Stimulated activated CD8-positive, alpha-beta memory T cell treated with anti-CD3 and anti-CD28 coated beads, Interleukin-15, amount 100 ng/mL, for 4 hours (primary cell): ENCODE results near the gene TMPRSS3.

Experiments used
- DNase-seq, 2 donors: peaks; one replicate each; pipeline ENCODE4 v3.0.0-alpha.2; 2020; ENCODE audit warnings: low read depth in 2 of 2

The TMPRSS3 gene

GRCh38 chr21:42350927-42351426 is 44.9 kb downstream of the TMPRSS3 start, which contains the start of gene TFF2:
TSS of gene TFF2 (minus strand) at chr21:42350994. CDS start at chr21:42350957, 37 bp downstream.
- DNase-seq: no peak

DNA sequence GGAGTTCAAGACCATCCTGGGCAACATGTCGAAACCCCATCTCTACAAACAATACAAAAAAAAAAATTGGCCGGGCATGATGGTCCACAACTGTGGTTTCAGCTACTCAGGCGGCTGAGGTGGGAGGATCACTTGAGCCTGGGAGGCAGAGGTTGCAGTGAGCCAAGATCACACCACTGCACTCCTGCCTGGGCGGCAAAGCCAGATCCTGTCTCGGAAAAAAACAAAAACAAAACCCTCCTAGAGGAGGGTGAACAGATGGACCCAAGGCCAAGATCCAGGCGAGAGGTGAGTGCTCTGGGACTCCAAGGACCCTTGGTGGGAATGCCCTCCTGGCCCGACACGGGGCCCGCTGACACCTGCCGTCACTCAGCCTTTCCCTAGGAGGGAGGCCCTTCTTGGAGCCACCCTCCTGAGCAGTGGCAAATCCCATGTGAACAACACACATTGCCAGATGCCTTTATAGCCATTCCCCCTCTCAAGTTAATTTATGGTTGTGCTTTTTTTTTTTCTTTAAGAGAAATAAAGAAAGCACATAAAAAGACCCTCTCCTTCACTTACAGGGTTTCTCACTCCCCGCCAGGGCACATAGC is 45.4 kb downstream of the TMPRSS3 start:
- no peak for DNase-seq

- no peak for DNase-seq
These were observed 46.2 kb downstream of the TMPRSS3 start for GRCh38 chr21:42349420-42350317.

DNA sequence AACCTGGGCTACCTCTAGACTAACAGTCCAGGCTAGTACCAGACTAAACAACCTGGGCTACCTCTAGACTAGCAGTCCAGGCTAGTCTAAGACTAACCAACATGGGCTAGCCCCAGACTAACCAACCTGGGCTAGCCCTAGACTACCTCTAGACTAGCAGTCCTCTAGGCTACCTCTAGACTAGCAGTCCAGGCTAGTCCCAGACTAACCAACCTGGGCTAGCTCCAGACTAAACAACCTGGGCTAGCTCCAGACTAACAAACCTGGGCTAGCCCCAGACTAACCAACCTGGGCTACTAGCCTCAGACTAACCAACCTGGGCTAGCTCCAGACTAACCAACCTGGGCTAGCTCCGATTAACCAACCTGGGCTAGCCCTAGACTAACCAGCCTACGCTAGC is 47.1 kb downstream of the TMPRSS3 start:
- no peak for DNase-seq

DNA sequence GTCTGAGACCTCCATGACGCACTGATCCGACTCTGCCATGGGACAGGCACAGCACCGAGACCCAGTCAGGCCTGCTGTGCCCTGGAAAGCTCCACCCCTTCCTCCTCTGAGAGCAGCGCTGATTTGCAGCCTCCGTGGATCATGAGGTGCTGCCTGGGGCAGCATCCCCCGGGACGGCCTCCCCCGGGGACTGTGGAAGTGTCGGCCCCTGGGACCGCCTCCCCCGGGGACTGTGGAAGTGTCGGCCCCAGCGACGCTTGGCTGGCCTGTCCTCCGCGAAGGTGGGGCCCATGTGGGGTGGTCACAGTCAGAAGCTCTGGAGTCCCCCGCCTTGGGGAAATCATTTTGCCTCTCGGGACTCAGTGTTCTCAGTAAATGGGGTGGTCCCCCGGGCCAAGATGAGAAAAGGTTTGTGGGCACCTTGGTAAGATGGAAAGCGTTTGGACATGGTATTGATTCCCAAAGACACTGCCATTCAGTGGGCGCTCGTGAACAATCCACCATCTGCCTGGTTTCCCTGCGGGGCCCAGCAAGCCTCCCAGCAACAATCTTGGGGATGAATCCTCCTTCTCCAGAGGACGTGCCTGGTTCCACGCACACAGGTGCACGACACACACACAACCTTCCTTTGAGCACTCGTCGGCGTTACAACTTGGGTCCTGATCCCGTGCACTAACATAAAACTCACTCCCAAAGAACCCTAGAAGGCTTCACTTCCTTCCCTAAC is 48.1 kb downstream of the TMPRSS3 start:
- DNase-seq: no peak

- DNase-seq: no peak
These were observed 48.8 kb downstream of the TMPRSS3 start for GRCh38 chr21:42346866-42347600.

GRCh38 chr21:42346441-42346840 is 49.4 kb downstream of the TMPRSS3 start:
- no peak for DNase-seq

- no peak for DNase-seq
These were observed 51.2 kb downstream of the TMPRSS3 start for GRCh38 chr21:42344631-42345030.

GRCh38 chr21:42343963-42344510 is 51.8 kb downstream of the TMPRSS3 start:
- no peak for DNase-seq

GRCh38 chr21:42343556-42343955 is 52.3 kb downstream of the TMPRSS3 start:
- DNase-seq: no peak

GRCh38 chr21:42343101-42343500 is 52.8 kb downstream of the TMPRSS3 start:
- DNase-seq: no peak

GRCh38 chr21:42341776-42342542 is 53.9 kb downstream of the TMPRSS3 start:
- DNase-seq: no peak

DNA sequence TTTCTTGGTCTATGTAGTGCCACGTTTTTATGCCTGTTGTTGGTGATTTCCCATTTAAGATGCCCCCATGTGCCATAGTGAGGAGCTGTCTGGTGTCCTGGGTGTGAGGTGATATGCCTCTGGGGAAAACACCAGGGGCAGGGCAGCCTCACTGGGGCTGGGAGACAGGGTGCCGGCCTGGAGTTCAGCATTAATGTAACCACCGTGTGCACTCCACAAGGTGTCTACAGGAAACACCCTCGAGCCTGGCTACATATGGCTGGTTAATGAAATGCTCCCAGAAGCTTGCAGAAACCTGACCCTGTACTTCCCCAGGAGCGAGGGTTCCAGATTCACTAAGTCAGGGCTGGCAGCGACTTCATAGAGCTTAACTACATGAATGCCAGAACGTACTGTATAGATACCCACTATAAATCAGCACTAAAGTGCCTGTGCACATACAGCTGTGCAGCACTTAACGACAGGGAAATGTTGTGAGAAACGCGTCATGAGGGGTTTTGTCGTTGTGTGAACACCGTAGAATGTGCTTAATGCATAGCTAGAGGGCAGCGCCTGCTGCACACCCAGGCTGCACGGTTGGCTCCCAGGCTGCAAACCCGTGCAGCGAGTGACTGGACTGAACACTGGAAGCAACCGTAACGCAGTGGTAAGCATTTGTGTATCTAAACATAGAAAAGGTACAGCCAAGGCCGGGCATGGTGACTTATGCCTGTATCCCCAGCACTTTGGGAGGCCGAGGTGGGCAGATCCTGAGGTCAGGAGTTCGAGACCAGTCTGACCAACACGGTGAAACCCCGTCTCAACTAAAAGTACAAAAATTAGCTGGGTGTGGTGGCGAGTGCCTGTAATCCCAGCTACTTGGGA is 55.4 kb downstream of the TMPRSS3 start:
- DNase-seq: no peak

GRCh38 chr21:42338729-42339715 is 56.8 kb downstream of the TMPRSS3 start:
- DNase-seq: no peak

GRCh38 chr21:42337830-42338728 is 57.8 kb downstream of the TMPRSS3 start:
- peak; percentile 46 to 68 for DNase-seq

GRCh38 chr21:42337276-42337675 is 58.6 kb downstream of the TMPRSS3 start:
- DNase-seq: no peak

GRCh38 chr21:42336054-42336453 is 59.8 kb downstream of the TMPRSS3 start:
- no peak for DNase-seq
